ENCODE measurements around the gene RHCG.

RHCG gene

GRCh38 chr15:89442671-89443307, 53.6 kb downstream of the RHCG start:
- peak in 1 of 2 experiments; percentile 20 for DNase-seq

GRCh38 chr15:89442155-89442554, 54.2 kb downstream of the RHCG start:
- no peak for DNase-seq

DNA sequence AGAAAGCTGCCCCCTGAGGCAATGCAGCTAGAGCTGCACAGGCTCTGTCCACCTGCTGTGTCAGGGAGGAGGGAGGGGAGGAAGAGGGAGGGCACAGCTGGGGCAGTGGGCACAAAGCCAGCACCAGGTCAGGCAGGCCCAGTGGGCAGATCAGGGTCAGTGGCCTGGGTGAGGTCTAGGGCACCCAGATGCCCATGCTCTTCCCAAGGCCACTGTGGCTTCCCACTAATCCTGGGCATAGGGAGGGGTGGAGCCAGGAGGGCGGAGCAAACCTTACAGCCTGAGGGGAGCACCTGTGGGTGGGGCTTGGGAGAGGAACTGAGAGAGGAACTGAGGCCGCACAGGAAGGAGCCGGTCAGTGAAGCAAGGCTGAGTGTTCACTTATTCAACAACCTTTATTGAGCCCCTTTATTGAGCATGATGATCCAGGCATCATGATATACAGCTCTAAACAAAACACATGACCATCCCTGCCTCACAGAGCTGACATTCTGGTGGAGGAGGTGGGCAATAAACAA, 55.0 kb downstream of the RHCG start:
- DNase-seq = no peak

DNA sequence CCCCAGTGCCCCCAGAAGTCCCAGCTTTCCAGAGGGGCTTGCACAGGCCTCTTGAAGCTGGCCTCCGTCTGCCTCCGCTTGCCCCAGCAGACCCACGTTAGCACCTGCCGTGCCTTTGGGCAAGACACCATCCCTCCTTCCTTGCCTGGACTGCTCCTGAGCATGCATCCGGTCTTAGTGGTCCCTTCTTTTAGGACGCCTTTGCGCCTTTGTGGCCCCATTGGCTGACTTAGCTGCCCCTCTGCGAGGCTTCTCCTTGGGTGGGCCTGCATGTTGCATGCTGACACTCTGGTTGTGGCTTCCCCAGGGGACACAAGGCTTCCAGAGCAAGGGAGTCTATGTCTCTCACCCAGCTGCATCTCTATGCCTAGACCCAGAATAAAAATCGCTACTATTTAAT, 56.6 kb downstream of the RHCG start:
- DNase-seq = no peak

GRCh38 chr15:89436560-89437311, 59.6 kb downstream of the RHCG start:
- DNase-seq = no peak

GRCh38 chr15:89435362-89435761, 61.0 kb downstream of the RHCG start:
- no peak for DNase-seq

DNA sequence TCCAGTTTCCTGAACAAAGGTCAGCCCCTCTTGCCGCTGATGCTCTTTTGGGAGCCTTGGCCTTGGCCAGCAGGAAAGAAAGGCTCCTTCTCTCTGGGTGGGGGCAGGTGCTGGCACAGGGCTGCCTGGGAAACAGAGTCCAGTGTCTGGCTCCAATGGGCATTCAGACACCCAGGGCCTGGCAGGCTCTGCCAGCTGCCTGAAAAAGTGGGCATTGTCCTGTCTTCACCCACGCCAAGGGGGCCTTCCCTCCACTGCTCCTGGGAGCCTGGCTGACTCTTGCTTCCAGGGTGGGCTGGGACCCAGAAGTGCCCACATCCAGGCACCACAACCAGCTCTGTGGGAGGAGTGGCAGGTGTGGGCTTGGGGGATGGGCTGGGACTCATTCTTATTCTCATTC, 62.7 kb downstream of the RHCG start:
- DNase-seq = no peak

- peak; percentile 79 to 95 for DNase-seq
Measured at GRCh38 chr15:89430530-89431341, 65.6 kb downstream of the RHCG start.

DNA sequence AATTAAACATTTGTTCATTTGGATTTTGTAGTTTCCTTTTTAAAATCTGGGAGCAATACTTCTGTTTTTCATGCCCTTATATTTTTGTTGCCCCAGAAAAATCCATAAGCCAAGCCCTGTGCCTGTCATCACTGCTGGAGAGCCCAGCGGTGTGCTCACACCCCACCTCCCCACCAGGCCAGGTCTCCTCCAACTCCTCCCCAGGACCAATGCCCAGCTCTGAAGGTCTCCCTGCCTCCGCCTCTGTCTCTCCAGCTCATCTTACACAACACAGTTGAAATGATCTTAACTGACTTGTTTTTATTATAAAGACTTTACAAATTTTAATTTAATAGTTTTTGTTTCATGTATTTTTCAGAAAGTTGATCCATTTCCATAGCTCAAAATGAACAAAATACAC, 66.4 kb downstream of the RHCG start:
- DNase-seq = no peak

DNA sequence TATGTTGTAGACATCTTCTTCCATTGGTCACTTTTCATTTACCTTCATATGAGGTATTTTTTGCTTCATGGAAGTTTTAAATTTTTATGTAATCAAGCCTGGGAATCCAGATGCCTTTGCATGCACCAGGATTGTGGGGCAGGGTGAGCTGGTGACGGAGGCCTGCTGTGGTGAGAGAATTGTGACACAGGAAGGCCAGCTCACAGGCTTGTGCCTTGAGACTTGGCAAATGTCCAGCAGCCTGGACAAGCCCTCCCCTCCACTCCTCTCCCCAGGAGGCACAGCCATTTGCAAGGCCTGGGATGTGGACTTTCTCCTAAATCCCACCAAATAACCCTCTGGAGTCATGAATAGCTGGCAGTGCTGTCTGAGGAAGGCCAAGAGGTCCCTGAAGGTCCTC, 67.4 kb downstream of the RHCG start:
- no peak for DNase-seq

DNA sequence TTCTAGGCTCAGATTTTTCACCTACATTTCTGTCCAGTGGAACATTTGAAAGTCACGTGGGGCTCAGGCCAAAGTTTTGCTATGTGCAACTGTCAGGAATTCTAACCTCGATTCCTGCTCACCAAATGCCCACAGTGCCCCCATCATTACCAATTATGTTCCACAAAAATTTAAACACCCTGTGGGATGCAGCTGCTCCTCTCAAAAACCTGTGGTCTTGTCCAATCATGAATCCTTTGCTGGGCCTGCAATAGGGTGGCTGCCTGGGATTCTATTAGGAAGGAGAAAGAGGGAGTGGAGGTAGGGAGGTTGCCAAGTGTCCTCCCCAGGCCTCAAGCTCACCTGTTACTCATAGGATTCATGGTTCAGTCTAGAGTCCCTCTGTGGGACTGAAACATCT, 68.1 kb downstream of the RHCG start:
- no peak for DNase-seq

DNA sequence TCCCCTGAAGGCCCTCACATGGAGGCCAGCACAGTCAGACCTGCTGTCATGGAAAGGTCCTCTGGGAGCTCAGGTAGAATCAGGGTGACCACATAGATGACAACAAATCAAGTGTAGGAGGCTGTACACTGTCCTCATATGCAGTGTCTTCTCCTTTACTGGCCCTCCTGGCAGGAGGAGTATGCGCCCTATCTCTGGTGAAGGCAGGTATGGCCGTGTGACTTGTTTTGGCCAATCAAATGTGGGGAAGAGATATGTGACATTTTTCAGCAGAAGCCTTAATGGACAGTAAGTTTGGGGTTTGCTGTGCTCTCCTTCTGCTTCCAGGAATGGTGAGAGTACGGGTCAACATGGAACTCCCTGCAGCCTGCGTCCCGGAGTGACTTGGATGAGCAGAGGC, 69.9 kb downstream of the RHCG start:
- no peak for DNase-seq

DNA sequence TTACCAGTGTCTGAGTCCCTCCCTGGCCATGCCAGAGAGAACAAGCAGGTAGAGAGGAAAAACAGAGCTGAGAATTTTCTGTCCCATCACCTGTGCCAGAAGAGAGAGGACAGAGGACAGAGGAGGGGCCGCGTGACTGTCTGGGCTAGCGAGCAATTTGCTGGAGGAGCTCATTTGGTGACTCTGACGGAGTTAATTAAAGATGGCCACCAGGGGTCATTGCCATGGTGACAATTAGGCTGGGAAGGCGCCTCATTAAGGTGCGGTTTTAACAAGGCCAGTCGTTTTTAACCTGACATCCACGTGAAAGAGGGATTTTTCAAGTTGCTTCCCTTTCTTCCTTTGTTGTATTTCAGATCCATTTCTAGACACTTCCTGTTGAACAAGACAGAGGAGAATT, 72.4 kb downstream of the RHCG start:
- no peak for DNase-seq

All from stimulated activated CD4-positive, alpha-beta T cell treated with anti-CD3 and anti-CD28 coated beads, Interleukin-4, amount 100 ng/mL, for 4 hours (primary cell).